Measurements from ENCODE around the gene ASF1A.

Gene ASF1A

GRCh38 chr6:118903691-118904090 lies 9.7 kb downstream of the ASF1A start:
- DNase-seq (ENCODE audit: low read depth, low spot score), result no peak
- H3K4me3 ChIP-seq (ENCODE audit: low read length), result no peak overlapping the region

GRCh38 chr6:118905084-118905483 lies 11.1 kb downstream of the ASF1A start:
- H3K4me3 ChIP-seq (ENCODE audit: low read length), result no peak overlapping the region
- DNase-seq (ENCODE audit: low read depth, low spot score), result no peak

- DNase-seq (ENCODE audit: low read depth, low spot score), result no peak
- no peak overlapping the region for H3K4me3 ChIP-seq (ENCODE audit: low read length)
Measured at GRCh38 chr6:118905851-118906250, 11.9 kb downstream of the ASF1A start.

- H3K4me3 ChIP-seq (ENCODE audit: low read length), result no peak overlapping the region
- no peak for DNase-seq (ENCODE audit: low read depth, low spot score)
Measured at GRCh38 chr6:118908441-118908840, 14.5 kb downstream of the ASF1A start.

- DNase-seq (ENCODE audit: low read depth, low spot score), result no peak
- H3K4me3 ChIP-seq (ENCODE audit: low read length), result no peak overlapping the region
Measured at GRCh38 chr6:118912646-118913045, 18.7 kb downstream of the ASF1A start.

- no peak for DNase-seq (ENCODE audit: low read depth, low spot score)
- no peak overlapping the region for H3K4me3 ChIP-seq (ENCODE audit: low read length)
Measured at GRCh38 chr6:118913161-118913560, 19.2 kb downstream of the ASF1A start.

GRCh38 chr6:118914598-118914997 lies 20.6 kb downstream of the ASF1A start:
- H3K4me3 ChIP-seq (ENCODE audit: low read length), result no peak overlapping the region
- no peak for DNase-seq (ENCODE audit: low read depth, low spot score)

- no peak for DNase-seq (ENCODE audit: low read depth, low spot score)
Measured at GRCh38 chr6:118917546-118918328, 23.8 kb downstream of the ASF1A start.

GRCh38 chr6:118918329-118918725 lies 24.4 kb downstream of the ASF1A start:
- H3K4me3 ChIP-seq (ENCODE audit: low read length), result no peak overlapping the region
- no peak for DNase-seq (ENCODE audit: low read depth, low spot score)

More at GRCh38 chr6:118917546-118918328, 23.8 kb downstream of the ASF1A start:
- no peak overlapping the region for H3K4me3 ChIP-seq (ENCODE audit: low read length)

- DNase-seq (ENCODE audit: low read depth, low spot score), result no peak
- H3K4me3 ChIP-seq (ENCODE audit: low read length), result no peak overlapping the region
Measured at GRCh38 chr6:118921084-118921483, 27.1 kb downstream of the ASF1A start.

GRCh38 chr6:118923035-118923434 lies 29.1 kb downstream of the ASF1A start:
- no peak overlapping the region for H3K4me3 ChIP-seq (ENCODE audit: low read length)
- DNase-seq (ENCODE audit: low read depth, low spot score), result no peak

GRCh38 chr6:118930680-118931079 lies 36.7 kb downstream of the ASF1A start:
- no peak for DNase-seq (ENCODE audit: low read depth, low spot score)
- H3K4me3 ChIP-seq (ENCODE audit: low read length), result no peak overlapping the region

- no peak overlapping the region for H3K4me3 ChIP-seq (ENCODE audit: low read length)
- DNase-seq (ENCODE audit: low read depth, low spot score), result no peak
Measured at GRCh38 chr6:118931436-118931835, 37.5 kb downstream of the ASF1A start.

GRCh38 chr6:118932421-118932820 lies 38.5 kb downstream of the ASF1A start:
- no peak for DNase-seq (ENCODE audit: low read depth, low spot score)
- no peak overlapping the region for H3K4me3 ChIP-seq (ENCODE audit: low read length)

GRCh38 chr6:118933855-118934460 lies 40.0 kb downstream of the ASF1A start:
- H3K4me3 ChIP-seq (ENCODE audit: low read length), result peak overlapping the region; percentile 70
- no peak for DNase-seq (ENCODE audit: low read depth, low spot score)

- H3K4me3 ChIP-seq (ENCODE audit: low read length), result peak within 1 kb of the TSS; percentile 70
- DNase-seq (ENCODE audit: low read depth, low spot score), result peak; percentile 74
Measured at GRCh38 chr6:118934461-118935330, 40.7 kb downstream of the ASF1A start, which contains the start of gene MCM9. Gene MCM9, minus strand, starts transcription at chr6:118935159. Its CDS starts 3,436 bp downstream, at chr6:118931723.

GRCh38 chr6:118935331-118935668 lies 41.3 kb downstream of the ASF1A start:
- DNase-seq (ENCODE audit: low read depth, low spot score), result no peak
- peak overlapping the region; percentile 70 for H3K4me3 ChIP-seq (ENCODE audit: low read length)

GRCh38 chr6:118935978-118936703 lies 42.2 kb downstream of the ASF1A start:
- no peak for DNase-seq (ENCODE audit: low read depth, low spot score)

GRCh38 chr6:118939683-118940082 lies 45.7 kb downstream of the ASF1A start:
- H3K4me3 ChIP-seq (ENCODE audit: low read length), result no peak overlapping the region
- DNase-seq (ENCODE audit: low read depth, low spot score), result no peak

More at GRCh38 chr6:118935978-118936703, 42.2 kb downstream of the ASF1A start:
- H3K4me3 ChIP-seq (ENCODE audit: low read length), result no peak overlapping the region
